ENCODE measurements around the gene CFAP300. TPM values are rescaled to one million over a fixed set of nuclear protein-coding genes. Genes with fewer than 3 reads are reported as not detected.
A peak's percentile ranks its signal among the peaks of the same experiment; 100 is the strongest.

CFAP300 gene
- total RNA-seq, 1 donor from 2014 or later, result 5.2 TPM

GRCh38 chr11:102017026-102017425 is 30.2 kb upstream of the CFAP300 start:
- Histone ChIP-seq H3K36me3 (ENCODE audit: control insufficient read depth in 3 of 3, insufficient read depth in 3 of 3, low read length in 3 of 3) (no peaks in the 10 kb centered on the region), H3K9ac (ENCODE audit: low read depth in 1 of 3, low read length in 3 of 3) (no peak overlapping the region), H3K27ac (ENCODE audit: low read depth, low read length) (no peak overlapping the region), H3K4me3 (ENCODE audit: low read length in 3 of 3) (no peak overlapping the region), H3K9me3 (ENCODE audit: control insufficient read depth in 3 of 3, low read length in 3 of 3) (no peaks in the 10 kb centered on the region), H3K4me1 (ENCODE audit: control insufficient read depth in 3 of 3, insufficient read depth in 3 of 3, low read length in 3 of 3) (no peaks in the 10 kb centered on the region), H3K27me3 (ENCODE audit: control insufficient read depth in 3 of 3, insufficient read depth in 3 of 3, low read length in 3 of 3) (no peaks in the 10 kb centered on the region)

- H3K4me3 ChIP-seq (ENCODE audit: low read length in 3 of 3), result no peak overlapping the region
- H3K4me1 ChIP-seq (ENCODE audit: control insufficient read depth in 3 of 3, insufficient read depth in 3 of 3, low read length in 3 of 3), result no peaks in the 10 kb centered on the region
- H3K36me3 ChIP-seq (ENCODE audit: control insufficient read depth in 3 of 3, insufficient read depth in 3 of 3, low read length in 3 of 3), result no peaks in the 10 kb centered on the region
Observed at GRCh38 chr11:102026217-102026616, 21.0 kb upstream of the CFAP300 start.

GRCh38 chr11:102026959-102027358 is 20.3 kb upstream of the CFAP300 start:
- no peaks in the 10 kb centered on the region for H3K9me3 ChIP-seq (ENCODE audit: control insufficient read depth in 3 of 3, low read length in 3 of 3)
- H3K27ac ChIP-seq (ENCODE audit: low read depth, low read length), result no peak overlapping the region
- H3K4me3 ChIP-seq (ENCODE audit: low read length in 3 of 3), result no peak overlapping the region
- H3K27me3 ChIP-seq (ENCODE audit: control insufficient read depth in 3 of 3, insufficient read depth in 3 of 3, low read length in 3 of 3), result peaks cover 0 to 3% (median 0%) of the 10 kb centered on the region in 3 donors
- H3K4me1 ChIP-seq (ENCODE audit: control insufficient read depth in 3 of 3, insufficient read depth in 3 of 3, low read length in 3 of 3), result no peaks in the 10 kb centered on the region
- H3K36me3 ChIP-seq (ENCODE audit: control insufficient read depth in 3 of 3, insufficient read depth in 3 of 3, low read length in 3 of 3), result no peaks in the 10 kb centered on the region
- no peak overlapping the region for H3K9ac ChIP-seq (ENCODE audit: low read depth in 1 of 3, low read length in 3 of 3)

More at GRCh38 chr11:102026217-102026616, 21.0 kb upstream of the CFAP300 start:
- Histone ChIP-seq H3K9me3 (ENCODE audit: control insufficient read depth in 3 of 3, low read length in 3 of 3) (no peaks in the 10 kb centered on the region), H3K27me3 (ENCODE audit: control insufficient read depth in 3 of 3, insufficient read depth in 3 of 3, low read length in 3 of 3) (peaks cover 0 to 3% (median 0%) of the 10 kb centered on the region in 3 donors), H3K27ac (ENCODE audit: low read depth, low read length) (no peak overlapping the region), H3K9ac (ENCODE audit: low read depth in 1 of 3, low read length in 3 of 3) (no peak overlapping the region)

GRCh38 chr11:102036757-102037156 is 10.5 kb upstream of the CFAP300 start:
- no peaks in the 10 kb centered on the region for H3K27me3 ChIP-seq (ENCODE audit: control insufficient read depth in 3 of 3, insufficient read depth in 3 of 3, low read length in 3 of 3)

GRCh38 chr11:102046841-102047240 is 396 bp upstream of the CFAP300 start:
- peak overlapping the region; percentile 69 to 81 (median 74) for H3K4me3 ChIP-seq (ENCODE audit: low read length in 3 of 3)
- H3K9me3 ChIP-seq (ENCODE audit: control insufficient read depth in 3 of 3, low read length in 3 of 3), result no peaks in the 10 kb centered on the region
- no peaks in the 10 kb centered on the region for H3K36me3 ChIP-seq (ENCODE audit: control insufficient read depth in 3 of 3, insufficient read depth in 3 of 3, low read length in 3 of 3)
- peaks cover 0 to 9% (median 3%) of the 10 kb centered on the region in 3 donors for H3K27me3 ChIP-seq (ENCODE audit: control insufficient read depth in 3 of 3, insufficient read depth in 3 of 3, low read length in 3 of 3)
- no peak overlapping the region for H3K27ac ChIP-seq (ENCODE audit: low read depth, low read length)
- H3K9ac ChIP-seq (ENCODE audit: low read depth in 1 of 3, low read length in 3 of 3), result peak overlapping the region; percentile 59 to 67 (median 66)
- H3K4me1 ChIP-seq (ENCODE audit: control insufficient read depth in 3 of 3, insufficient read depth in 3 of 3, low read length in 3 of 3), result peaks cover 5 to 9% (median 6%) of the 10 kb centered on the region in 3 donors

More at GRCh38 chr11:102036757-102037156, 10.5 kb upstream of the CFAP300 start:
- Histone ChIP-seq H3K27ac (ENCODE audit: low read depth, low read length) (no peak overlapping the region), H3K4me1 (ENCODE audit: control insufficient read depth in 3 of 3, insufficient read depth in 3 of 3, low read length in 3 of 3) (no peaks in the 10 kb centered on the region), H3K4me3 (ENCODE audit: low read length in 3 of 3) (no peak overlapping the region), H3K9me3 (ENCODE audit: control insufficient read depth in 3 of 3, low read length in 3 of 3) (no peaks in the 10 kb centered on the region), H3K36me3 (ENCODE audit: control insufficient read depth in 3 of 3, insufficient read depth in 3 of 3, low read length in 3 of 3) (no peaks in the 10 kb centered on the region), H3K9ac (ENCODE audit: low read depth in 1 of 3, low read length in 3 of 3) (no peak overlapping the region)

- Histone ChIP-seq H3K9me3 (ENCODE audit: control insufficient read depth in 3 of 3, low read length in 3 of 3) (no peaks in the 10 kb centered on the region), H3K4me1 (ENCODE audit: control insufficient read depth in 3 of 3, insufficient read depth in 3 of 3, low read length in 3 of 3) (peaks cover 5 to 9% (median 6%) of the 10 kb centered on the region in 3 donors), H3K4me3 (ENCODE audit: low read length in 3 of 3) (no peak overlapping the region), H3K27ac (ENCODE audit: low read depth, low read length) (no peak overlapping the region), H3K9ac (ENCODE audit: low read depth in 1 of 3, low read length in 3 of 3) (no peak overlapping the region), H3K36me3 (ENCODE audit: control insufficient read depth in 3 of 3, insufficient read depth in 3 of 3, low read length in 3 of 3) (no peaks in the 10 kb centered on the region), H3K27me3 (ENCODE audit: control insufficient read depth in 3 of 3, insufficient read depth in 3 of 3, low read length in 3 of 3) (peaks cover 0 to 9% (median 3%) of the 10 kb centered on the region in 3 donors)
Observed at GRCh38 chr11:102050927-102051575, 3.8 kb downstream of the CFAP300 start.

GRCh38 chr11:102061276-102061675 is 14.0 kb downstream of the CFAP300 start:
- H3K9me3 ChIP-seq (ENCODE audit: control insufficient read depth in 3 of 3, low read length in 3 of 3), result no peaks in the 10 kb centered on the region
- H3K4me3 ChIP-seq (ENCODE audit: low read length in 3 of 3), result no peak overlapping the region
- H3K36me3 ChIP-seq (ENCODE audit: control insufficient read depth in 3 of 3, insufficient read depth in 3 of 3, low read length in 3 of 3), result no peaks in the 10 kb centered on the region
- H3K27ac ChIP-seq (ENCODE audit: low read depth, low read length), result no peak overlapping the region
- no peaks in the 10 kb centered on the region for H3K4me1 ChIP-seq (ENCODE audit: control insufficient read depth in 3 of 3, insufficient read depth in 3 of 3, low read length in 3 of 3)
- no peaks in the 10 kb centered on the region for H3K27me3 ChIP-seq (ENCODE audit: control insufficient read depth in 3 of 3, insufficient read depth in 3 of 3, low read length in 3 of 3)
- H3K9ac ChIP-seq (ENCODE audit: low read depth in 1 of 3, low read length in 3 of 3), result no peak overlapping the region

GRCh38 chr11:102062106-102062505 is 14.9 kb downstream of the CFAP300 start:
- Histone ChIP-seq H3K4me3 (ENCODE audit: low read length in 3 of 3) (no peak overlapping the region), H3K4me1 (ENCODE audit: control insufficient read depth in 3 of 3, insufficient read depth in 3 of 3, low read length in 3 of 3) (no peaks in the 10 kb centered on the region)

GRCh38 chr11:102064316-102064715 is 17.1 kb downstream of the CFAP300 start:
- Histone ChIP-seq H3K9me3 (ENCODE audit: control insufficient read depth in 3 of 3, low read length in 3 of 3) (no peaks in the 10 kb centered on the region), H3K4me3 (ENCODE audit: low read length in 3 of 3) (no peak overlapping the region), H3K36me3 (ENCODE audit: control insufficient read depth in 3 of 3, insufficient read depth in 3 of 3, low read length in 3 of 3) (no peaks in the 10 kb centered on the region), H3K9ac (ENCODE audit: low read depth in 1 of 3, low read length in 3 of 3) (no peak overlapping the region), H3K27me3 (ENCODE audit: control insufficient read depth in 3 of 3, insufficient read depth in 3 of 3, low read length in 3 of 3) (no peaks in the 10 kb centered on the region), H3K27ac (ENCODE audit: low read depth, low read length) (no peak overlapping the region), H3K4me1 (ENCODE audit: control insufficient read depth in 3 of 3, insufficient read depth in 3 of 3, low read length in 3 of 3) (no peaks in the 10 kb centered on the region)

More at GRCh38 chr11:102062106-102062505, 14.9 kb downstream of the CFAP300 start:
- Histone ChIP-seq H3K27me3 (ENCODE audit: control insufficient read depth in 3 of 3, insufficient read depth in 3 of 3, low read length in 3 of 3) (no peaks in the 10 kb centered on the region), H3K36me3 (ENCODE audit: control insufficient read depth in 3 of 3, insufficient read depth in 3 of 3, low read length in 3 of 3) (no peaks in the 10 kb centered on the region), H3K9me3 (ENCODE audit: control insufficient read depth in 3 of 3, low read length in 3 of 3) (no peaks in the 10 kb centered on the region), H3K27ac (ENCODE audit: low read depth, low read length) (no peak overlapping the region), H3K9ac (ENCODE audit: low read depth in 1 of 3, low read length in 3 of 3) (no peak overlapping the region)

GRCh38 chr11:102070766-102071165 is 23.5 kb downstream of the CFAP300 start:
- Histone ChIP-seq H3K27ac (ENCODE audit: low read depth, low read length) (no peak overlapping the region), H3K9ac (ENCODE audit: low read depth in 1 of 3, low read length in 3 of 3) (no peak overlapping the region), H3K27me3 (ENCODE audit: control insufficient read depth in 3 of 3, insufficient read depth in 3 of 3, low read length in 3 of 3) (no peaks in the 10 kb centered on the region), H3K36me3 (ENCODE audit: control insufficient read depth in 3 of 3, insufficient read depth in 3 of 3, low read length in 3 of 3) (no peaks in the 10 kb centered on the region), H3K4me3 (ENCODE audit: low read length in 3 of 3) (no peak overlapping the region), H3K9me3 (ENCODE audit: control insufficient read depth in 3 of 3, low read length in 3 of 3) (peaks cover 0 to 3% (median 2%) of the 10 kb centered on the region in 3 donors), H3K4me1 (ENCODE audit: control insufficient read depth in 3 of 3, insufficient read depth in 3 of 3, low read length in 3 of 3) (no peaks in the 10 kb centered on the region)

Measured in skeletal muscle tissue (tissue), 4 donors.